Lower leg skin (tissue), 4 donors: ENCODE data around the gene BAG3. TPM values are rescaled to one million over a fixed set of nuclear protein-coding genes. Genes with fewer than 3 reads are reported as not detected.
"Not testable (repeated sequence)": the region's sequence is repeated elsewhere in the genome, so short reads cannot be mapped to it uniquely, and the experiment has no call there.

ENCODE experiments used
- DNase-seq, 2 donors: peaks; one replicate each; pipeline ENCODE4 v3.0.0-alpha.2; 2019; ENCODE audit warnings: low spot score in 2 of 2
- H3K4me3 ChIP-seq: fragments of 200-600 bp; sonication (generic); 2 replicates; pipeline ENCODE4 v1.5.1; 2017; ENCODE audit warnings: mild to moderate bottlenecking, low read depth; ENCODE audit not compliant: poor library complexity, severe bottlenecking
- POLR2A ChIP-seq, 2 donors: fragments of 450-650 bp; IDR thresholded peaks; one replicate each; pipeline ENCODE4 v1.6.1; 2016 to 2017; ENCODE audit warnings: antibody characterized with exemption in 2 of 2, mild to moderate bottlenecking in 1 of 2, moderate library complexity in 1 of 2
- WGBS, 2 donors: methylation state at CpG; one replicate each; pipeline ENCODE4 v1.1.5; 2018; 5-methylcytosine and 5-hydroxymethylcytosine counted together
- intact Hi-C: fragments of 100-400 bp; cut with DNase I; formaldehyde crosslinking; loops from one replicate; pipeline ENCODE4 v1.15.0; 2023; ENCODE audit warnings: low total_unique reads
- total RNA-seq, 4 donors: library from RNA; depleted of rRNA; stranded (reverse); fragments of >200 nt; gene quantifications; one replicate each; pipeline ENCODE4 v1.1.0, GENCODE V29; 2016
- TF ChIP-seq, protein P1 (sequence below), 3 donors: fragments of 450-650 bp; IDR thresholded peaks; one replicate each; pipeline ENCODE4 v1.5.1; 2016; ENCODE audit warnings: antibody characterized with exemption in 3 of 3, mild to moderate bottlenecking in 3 of 3, moderate library complexity in 2 of 3

Gene BAG3
- total RNA-seq, 4 donors from 2014 or later: 55.5 to 87.8 (median 77.9) TPM

DNA sequence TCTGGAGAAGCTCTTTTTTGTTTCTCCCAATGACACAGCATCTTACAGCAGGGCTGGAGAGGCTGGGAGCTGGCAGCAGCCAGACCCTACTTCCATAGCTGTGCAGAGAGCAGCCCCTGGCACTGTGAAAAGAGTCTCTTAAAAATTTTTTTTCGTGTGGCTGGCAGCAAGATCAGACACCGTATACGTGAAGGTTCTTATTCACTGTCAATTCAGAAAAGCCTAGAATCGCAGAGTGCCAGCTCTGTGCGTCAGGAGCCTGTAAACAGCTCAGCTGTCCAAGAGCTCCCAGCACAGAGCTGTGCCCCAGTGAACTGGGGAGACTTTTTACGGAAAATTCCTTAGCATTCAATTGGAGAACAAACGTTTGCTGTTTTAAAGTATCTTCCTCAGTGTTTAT is 6.5 kb downstream of the BAG3 start:
- intact Hi-C loops: no loop called here
- H3K4me3 ChIP-seq: no peak overlapping the region
- DNase-seq: no peak
- TF ChIP-seq, protein P1, sequence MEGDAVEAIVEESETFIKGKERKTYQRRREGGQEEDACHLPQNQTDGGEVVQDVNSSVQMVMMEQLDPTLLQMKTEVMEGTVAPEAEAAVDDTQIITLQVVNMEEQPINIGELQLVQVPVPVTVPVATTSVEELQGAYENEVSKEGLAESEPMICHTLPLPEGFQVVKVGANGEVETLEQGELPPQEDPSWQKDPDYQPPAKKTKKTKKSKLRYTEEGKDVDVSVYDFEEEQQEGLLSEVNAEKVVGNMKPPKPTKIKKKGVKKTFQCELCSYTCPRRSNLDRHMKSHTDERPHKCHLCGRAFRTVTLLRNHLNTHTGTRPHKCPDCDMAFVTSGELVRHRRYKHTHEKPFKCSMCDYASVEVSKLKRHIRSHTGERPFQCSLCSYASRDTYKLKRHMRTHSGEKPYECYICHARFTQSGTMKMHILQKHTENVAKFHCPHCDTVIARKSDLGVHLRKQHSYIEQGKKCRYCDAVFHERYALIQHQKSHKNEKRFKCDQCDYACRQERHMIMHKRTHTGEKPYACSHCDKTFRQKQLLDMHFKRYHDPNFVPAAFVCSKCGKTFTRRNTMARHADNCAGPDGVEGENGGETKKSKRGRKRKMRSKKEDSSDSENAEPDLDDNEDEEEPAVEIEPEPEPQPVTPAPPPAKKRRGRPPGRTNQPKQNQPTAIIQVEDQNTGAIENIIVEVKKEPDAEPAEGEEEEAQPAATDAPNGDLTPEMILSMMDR (IDR thresholded peaks at IDR 0.05): no peak
- TF ChIP-seq POLR2A (IDR thresholded peaks at IDR 0.05): no peak
- 35% methylated on average over 7 of the region's 7 CpGs for WGBS, 2 donors

DNA sequence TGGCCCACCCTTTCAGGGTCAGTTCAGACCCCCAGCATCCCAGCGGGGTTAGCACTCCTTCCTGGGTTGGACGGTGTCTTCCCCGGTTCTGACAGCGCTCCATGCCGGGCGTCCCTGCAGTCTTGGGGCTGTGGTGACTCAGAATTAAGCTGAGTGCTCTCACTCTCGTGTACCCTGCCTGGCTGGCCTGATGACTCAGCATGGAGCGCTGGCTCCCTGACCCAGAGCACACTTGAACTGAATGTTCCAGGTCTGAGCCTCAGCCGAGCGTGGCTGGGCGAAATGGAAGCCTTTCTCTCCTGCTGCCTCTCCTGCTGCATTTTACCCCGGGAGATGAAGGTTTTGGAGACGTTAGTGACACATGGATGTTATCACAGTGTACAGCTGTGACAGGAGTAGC is 7.1 kb downstream of the BAG3 start:
- no peak for TF ChIP-seq POLR2A (IDR thresholded peaks at IDR 0.05)
- TF ChIP-seq, protein P1 (IDR thresholded peaks at IDR 0.05): no peak
- intact Hi-C loops: no loop called here
- peak; percentile 73 to 95 for DNase-seq
- H3K4me3 ChIP-seq: no peak overlapping the region
- 16 to 23% methylated on average over 13 of the region's 13 CpGs for WGBS, 2 donors

DNA sequence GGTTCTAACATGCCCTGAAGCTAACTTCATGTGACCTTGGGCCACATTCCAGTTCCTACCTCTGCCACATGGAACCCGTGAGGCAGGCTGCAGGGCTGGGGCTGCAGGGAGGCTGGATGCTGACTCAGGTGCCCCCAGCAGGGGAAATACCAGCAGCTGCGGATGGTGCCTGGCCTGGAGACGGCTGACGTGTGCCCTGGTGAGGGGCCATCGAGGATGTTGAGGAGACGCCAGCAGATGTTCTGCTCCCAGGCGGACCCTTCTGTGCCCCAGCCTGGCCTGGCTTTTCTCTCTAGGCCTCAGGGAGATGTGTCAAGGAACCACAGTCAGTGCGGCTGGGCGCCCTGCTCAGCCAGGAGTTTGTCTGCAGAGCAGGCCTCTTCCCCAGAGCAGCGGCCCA is 8.8 kb downstream of the BAG3 start:
- intact Hi-C loops: no loop called here
- no peak for DNase-seq
- H3K4me3 ChIP-seq: no peak overlapping the region
- TF ChIP-seq, protein P1 (IDR thresholded peaks at IDR 0.05): no peak
- TF ChIP-seq POLR2A (IDR thresholded peaks at IDR 0.05): no peak
- 83% methylated on average over 10 of the region's 10 CpGs for WGBS, 2 donors

DNA sequence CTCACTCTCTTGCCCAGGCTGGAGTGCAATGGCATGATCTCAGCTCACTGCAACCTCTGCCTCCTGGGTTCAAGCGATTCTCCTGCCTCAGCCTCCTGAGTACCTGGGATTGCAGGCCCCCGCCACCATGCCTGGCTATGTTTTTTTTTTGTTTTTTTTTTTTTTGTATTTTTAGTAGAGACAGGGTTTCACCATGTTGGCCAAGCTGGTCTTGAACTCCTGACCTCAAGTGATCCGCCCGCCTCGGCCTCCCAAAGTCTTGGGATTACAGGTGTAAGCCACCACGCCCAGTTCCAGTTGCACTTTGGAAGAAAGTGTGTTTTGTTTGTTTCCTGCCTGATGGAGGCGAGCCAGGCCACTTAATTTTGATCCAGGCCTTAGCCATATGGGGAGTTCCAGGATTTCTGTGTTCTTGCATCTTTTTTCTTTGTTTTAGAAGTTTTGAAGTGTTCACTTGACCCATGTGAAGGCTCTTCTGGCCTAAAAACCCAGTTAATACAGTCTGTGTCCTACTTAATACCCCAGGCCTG is 11.0 kb downstream of the BAG3 start:
- intact Hi-C loops, DNase-seq, H3K4me3 ChIP-seq: not testable (repeated sequence)
- WGBS, 2 donors: 84 to 89% methylated on average over 7 of the region's 7 CpGs

DNA sequence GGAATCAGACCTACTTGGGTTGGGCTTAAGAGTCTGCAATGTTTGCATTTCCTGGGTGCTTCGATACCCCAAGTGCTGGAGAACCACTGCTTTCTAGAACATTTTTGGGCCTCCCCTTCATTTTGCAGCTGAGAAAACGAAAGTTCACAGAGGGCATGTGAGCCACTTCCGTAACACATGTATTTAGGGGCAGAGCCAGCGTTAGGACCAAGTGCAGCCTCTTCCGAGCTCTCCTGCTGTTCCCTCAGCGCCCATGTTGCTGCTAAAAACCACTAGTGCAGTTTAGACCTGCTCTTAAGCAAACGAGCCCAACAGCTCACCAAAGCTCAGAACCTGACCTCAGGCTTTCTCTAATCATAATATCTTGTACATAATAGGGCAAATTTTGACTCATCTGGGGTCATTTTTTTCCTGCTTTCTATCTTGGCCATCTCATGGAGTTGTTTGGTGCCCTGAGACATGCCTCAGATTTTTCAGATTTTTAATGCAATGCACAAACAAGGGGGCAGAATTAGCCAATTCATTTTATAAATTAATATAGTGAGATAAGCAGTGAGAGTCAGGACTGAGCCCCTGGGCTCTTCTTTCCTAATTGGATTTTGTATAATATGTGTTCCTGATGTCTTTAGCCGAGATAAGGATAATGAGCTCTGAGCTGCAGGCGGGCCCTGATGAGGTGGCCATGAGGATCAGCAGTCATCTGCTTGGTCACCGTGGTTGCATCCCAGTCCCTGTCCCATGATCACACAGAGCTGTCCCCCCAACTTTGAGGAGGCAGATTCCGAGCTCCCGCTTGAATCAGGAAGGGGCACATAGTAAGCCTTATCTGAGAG is 12.9 kb downstream of the BAG3 start:
- TF ChIP-seq, protein P1 (IDR thresholded peaks at IDR 0.05): no peak
- TF ChIP-seq POLR2A (IDR thresholded peaks at IDR 0.05): no peak
- no peak overlapping the region for H3K4me3 ChIP-seq
- 59 to 62% methylated on average over 12 of the region's 12 CpGs for WGBS, 2 donors
- no peak for DNase-seq
- intact Hi-C loops: no loop called here

DNA sequence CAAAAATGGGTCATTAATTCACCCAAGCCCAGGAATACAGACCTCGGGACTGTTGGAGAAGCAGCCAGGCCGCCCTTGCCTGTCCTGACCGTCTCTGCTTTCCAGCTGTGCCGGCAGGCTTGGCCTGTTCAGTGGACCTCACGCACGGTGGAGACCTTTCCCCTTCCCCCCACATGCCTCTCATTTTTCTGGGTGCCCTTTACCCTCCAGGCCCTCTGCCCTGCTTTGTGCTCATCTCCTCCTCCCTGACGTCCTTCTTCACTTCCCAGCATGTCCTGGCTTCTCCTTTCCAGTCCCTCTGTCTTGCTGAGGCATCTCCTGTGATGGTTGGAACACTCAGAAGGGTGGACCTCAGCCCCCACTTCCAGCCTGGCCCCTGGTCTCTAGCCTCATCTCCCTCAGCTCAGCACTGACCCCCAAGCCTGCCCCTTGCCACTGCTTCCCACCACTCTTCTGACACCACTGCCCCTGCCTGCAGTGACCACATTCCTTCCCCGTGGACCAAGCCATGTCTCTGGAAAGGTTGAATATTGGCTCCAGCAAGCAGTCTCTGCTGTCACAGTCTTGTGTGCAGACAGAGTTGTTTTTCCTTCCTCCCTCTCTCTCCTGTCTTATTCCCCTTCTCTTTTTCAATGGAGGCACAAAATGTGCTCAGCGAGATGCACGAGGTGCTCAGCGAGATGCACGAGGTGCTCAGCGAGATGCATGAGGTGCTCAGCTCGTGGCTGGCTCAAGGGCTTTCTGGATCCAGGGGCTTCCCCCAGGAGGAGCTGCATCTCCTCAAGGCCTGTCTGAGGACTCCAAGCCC is 14.9 kb downstream of the BAG3 start:
- WGBS, 2 donors: 81 to 83% methylated on average over 14 of the region's 14 CpGs
- intact Hi-C loops: no loop called here
- no peak for DNase-seq
- TF ChIP-seq, protein P1 (IDR thresholded peaks at IDR 0.05): no peak
- TF ChIP-seq POLR2A (IDR thresholded peaks at IDR 0.05): no peak
- no peak overlapping the region for H3K4me3 ChIP-seq
